ENCODE results near the gene GGCX.

GGCX gene

DNA sequence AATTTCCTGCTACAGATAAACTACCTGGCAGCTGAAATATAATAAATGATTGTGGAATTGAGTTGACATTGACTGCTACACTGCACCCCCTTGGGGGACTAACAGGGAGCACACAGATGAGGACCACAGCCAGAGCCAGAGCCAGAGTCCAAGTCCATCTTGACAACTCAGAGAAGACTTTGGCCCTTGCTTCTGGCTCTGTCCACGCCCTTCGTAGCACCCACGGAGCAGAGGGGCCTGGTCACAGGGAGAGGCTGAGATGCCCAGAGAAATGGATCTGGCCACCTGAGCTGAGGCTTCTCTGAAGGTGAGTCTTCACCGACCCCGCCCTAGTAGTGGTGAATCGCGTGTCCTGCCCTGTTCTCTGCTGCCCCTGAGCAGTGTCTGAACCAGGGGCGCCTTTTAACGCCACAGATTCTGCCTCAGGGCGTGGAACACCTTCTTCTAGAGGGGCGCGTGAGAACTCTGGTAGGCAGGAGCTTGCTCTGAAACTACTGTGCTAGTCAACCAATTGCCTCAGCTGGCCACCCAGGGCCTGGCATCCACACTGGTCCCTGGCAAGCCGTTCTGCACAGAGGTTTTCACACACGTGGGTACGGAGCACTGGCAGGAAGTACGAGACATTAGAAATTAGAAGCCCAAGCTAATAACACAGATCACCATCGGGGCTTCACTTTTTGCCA lies 58.0 kb downstream of the GGCX start:
- peaks cover 5 to 15% of the 10 kb centered on the region in 2 donors for H3K27me3 Mint-ChIP-seq
- H3K27ac Mint-ChIP-seq = no peak overlapping the region

GRCh38 chr2:85502720-85503119 lies 58.6 kb downstream of the GGCX start:
- no peak for DNase-seq
- Mint-ChIP-seq H3K9me3 (no peaks in the 10 kb centered on the region), H3K4me3 (no peak overlapping the region), H3K36me3 (ENCODE audit: insufficient read depth) (no peaks in the 10 kb centered on the region), H3K27ac (no peak overlapping the region), H3K27me3 (peaks cover 4 to 14% of the 10 kb centered on the region in 2 donors), H3K4me1 (ENCODE audit: low read depth in 2 of 2) (no peaks in the 10 kb centered on the region)
- no peak for ATAC-seq (replicated peaks)

More for the DNA sequence above, 58.0 kb downstream of the GGCX start:
- no peak for DNase-seq
- Mint-ChIP-seq H3K36me3 (ENCODE audit: insufficient read depth) (no peaks in the 10 kb centered on the region), H3K4me3 (no peak overlapping the region), H3K9me3 (no peaks in the 10 kb centered on the region), H3K4me1 (ENCODE audit: low read depth in 2 of 2) (no peaks in the 10 kb centered on the region)
- no peak for ATAC-seq (replicated peaks)

- Mint-ChIP-seq H3K27ac (no peak overlapping the region), H3K4me3 (no peak overlapping the region)
- no peak for ATAC-seq (replicated peaks)
Observed at GRCh38 chr2:85501248-85501647, 60.0 kb downstream of the GGCX start.

GRCh38 chr2:85497944-85498630 lies 63.2 kb downstream of the GGCX start:
- H3K27me3 Mint-ChIP-seq = peaks cover 0 to 6% of the 10 kb centered on the region in 2 donors
- H3K27ac Mint-ChIP-seq = no peak overlapping the region
- no peaks in the 10 kb centered on the region for H3K36me3 Mint-ChIP-seq (ENCODE audit: insufficient read depth)
- H3K9me3 Mint-ChIP-seq = no peaks in the 10 kb centered on the region
- no peak for ATAC-seq (replicated peaks)
- no peak for DNase-seq
- H3K4me1 Mint-ChIP-seq (ENCODE audit: low read depth in 2 of 2) = no peaks in the 10 kb centered on the region
- H3K4me3 Mint-ChIP-seq = no peak overlapping the region

More at GRCh38 chr2:85501248-85501647, 60.0 kb downstream of the GGCX start:
- Mint-ChIP-seq H3K9me3 (no peaks in the 10 kb centered on the region), H3K36me3 (ENCODE audit: insufficient read depth) (no peaks in the 10 kb centered on the region), H3K27me3 (peaks cover 0 to 6% of the 10 kb centered on the region in 2 donors), H3K4me1 (ENCODE audit: low read depth in 2 of 2) (no peaks in the 10 kb centered on the region)
- DNase-seq = no peak

- DNase-seq = no peak
- no peak overlapping the region for H3K27ac Mint-ChIP-seq
- H3K4me1 Mint-ChIP-seq (ENCODE audit: low read depth in 2 of 2) = no peaks in the 10 kb centered on the region
- no peak overlapping the region for H3K4me3 Mint-ChIP-seq
- ATAC-seq (replicated peaks) = no peak
- H3K9me3 Mint-ChIP-seq = no peaks in the 10 kb centered on the region
- no peaks in the 10 kb centered on the region for H3K36me3 Mint-ChIP-seq (ENCODE audit: insufficient read depth)
- peaks cover 0 to 6% of the 10 kb centered on the region in 2 donors for H3K27me3 Mint-ChIP-seq
Observed at GRCh38 chr2:85496436-85496835, 64.9 kb downstream of the GGCX start.
